ENCODE results near the gene AKAP4.
A peak's percentile ranks its signal among the peaks of the same experiment; 100 is the strongest.

The AKAP4 gene, protein sequence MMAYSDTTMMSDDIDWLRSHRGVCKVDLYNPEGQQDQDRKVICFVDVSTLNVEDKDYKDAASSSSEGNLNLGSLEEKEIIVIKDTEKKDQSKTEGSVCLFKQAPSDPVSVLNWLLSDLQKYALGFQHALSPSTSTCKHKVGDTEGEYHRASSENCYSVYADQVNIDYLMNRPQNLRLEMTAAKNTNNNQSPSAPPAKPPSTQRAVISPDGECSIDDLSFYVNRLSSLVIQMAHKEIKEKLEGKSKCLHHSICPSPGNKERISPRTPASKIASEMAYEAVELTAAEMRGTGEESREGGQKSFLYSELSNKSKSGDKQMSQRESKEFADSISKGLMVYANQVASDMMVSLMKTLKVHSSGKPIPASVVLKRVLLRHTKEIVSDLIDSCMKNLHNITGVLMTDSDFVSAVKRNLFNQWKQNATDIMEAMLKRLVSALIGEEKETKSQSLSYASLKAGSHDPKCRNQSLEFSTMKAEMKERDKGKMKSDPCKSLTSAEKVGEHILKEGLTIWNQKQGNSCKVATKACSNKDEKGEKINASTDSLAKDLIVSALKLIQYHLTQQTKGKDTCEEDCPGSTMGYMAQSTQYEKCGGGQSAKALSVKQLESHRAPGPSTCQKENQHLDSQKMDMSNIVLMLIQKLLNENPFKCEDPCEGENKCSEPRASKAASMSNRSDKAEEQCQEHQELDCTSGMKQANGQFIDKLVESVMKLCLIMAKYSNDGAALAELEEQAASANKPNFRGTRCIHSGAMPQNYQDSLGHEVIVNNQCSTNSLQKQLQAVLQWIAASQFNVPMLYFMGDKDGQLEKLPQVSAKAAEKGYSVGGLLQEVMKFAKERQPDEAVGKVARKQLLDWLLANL

DNA sequence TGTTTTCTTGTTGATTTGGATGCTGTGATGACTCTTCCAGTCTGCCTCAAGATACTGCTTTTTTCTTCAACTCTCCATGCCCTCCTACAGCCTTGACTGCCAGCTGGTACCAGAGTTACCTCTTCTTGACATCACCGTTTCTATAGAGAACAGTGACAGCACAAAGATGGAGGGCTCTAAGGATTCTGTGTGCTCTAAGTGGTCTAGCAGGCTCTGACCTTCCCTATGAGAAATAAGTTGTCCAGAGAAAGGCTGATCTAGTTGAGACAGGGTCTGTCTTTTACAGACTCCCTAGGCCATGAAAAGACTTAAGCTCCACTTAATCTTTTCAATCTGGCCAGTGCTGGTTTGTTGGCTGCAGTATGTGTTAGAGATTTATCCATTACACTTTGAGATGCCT is at the start of gene AKAP4:
Gene AKAP4, minus strand, starts transcription at position 101 of the 400 bp plus-strand sequence. CDS start 118 bp downstream, outside the sequence.
- no peak within 1 kb of the TSS for H3K4me3 ChIP-seq (ENCODE audit: low read depth in 1 of 2, low read length in 2 of 2)
- H3K27ac ChIP-seq (ENCODE audit: low read depth, low read length) = no peak within 1 kb of the TSS

DNA sequence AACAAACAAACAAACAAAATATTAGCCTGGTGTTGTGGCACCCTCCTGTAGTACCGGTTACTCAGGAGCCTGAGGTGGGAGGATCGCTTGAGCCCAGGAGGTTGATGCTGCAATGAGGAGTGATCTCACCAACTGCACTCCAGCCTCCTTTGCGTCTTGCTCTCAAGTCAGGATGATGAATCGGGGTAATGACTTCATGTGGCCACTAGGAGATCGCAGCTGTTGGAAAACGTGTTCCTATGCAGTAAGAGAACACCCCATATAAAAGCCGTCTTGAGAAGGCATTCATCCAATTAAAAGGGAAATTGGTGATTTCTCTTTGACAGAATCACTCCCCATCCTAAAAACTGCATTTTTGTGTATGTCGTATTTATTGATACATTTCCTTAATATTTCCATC is 10.7 kb upstream of the AKAP4 start:
- Histone ChIP-seq H3K4me1 (ENCODE audit: control insufficient read depth in 1 of 2, insufficient read depth in 2 of 2, low read length in 2 of 2) (no peaks in the 10 kb centered on the region), H3K9ac (ENCODE audit: low read depth in 1 of 2, low read length in 2 of 2) (no peak overlapping the region), H3K36me3 (ENCODE audit: control insufficient read depth in 1 of 2, insufficient read depth in 2 of 2, low read length in 2 of 2) (no peaks in the 10 kb centered on the region), H3K9me3 (ENCODE audit: control insufficient read depth in 1 of 2, low read length in 2 of 2) (no peaks in the 10 kb centered on the region), H3K4me3 (ENCODE audit: low read depth in 1 of 2, low read length in 2 of 2) (no peak overlapping the region), H3K27ac (ENCODE audit: low read depth, low read length) (no peak overlapping the region), H3K27me3 (ENCODE audit: control insufficient read depth in 1 of 2, insufficient read depth in 2 of 2, low read length in 2 of 2) (no peaks in the 10 kb centered on the region)

More for the DNA sequence above, at the start of gene AKAP4:
- Histone ChIP-seq H3K27me3 (ENCODE audit: control insufficient read depth in 1 of 2, insufficient read depth in 2 of 2, low read length in 2 of 2) (no peaks in the 10 kb centered on the region), H3K4me1 (ENCODE audit: control insufficient read depth in 1 of 2, insufficient read depth in 2 of 2, low read length in 2 of 2) (peaks cover 0 to 4% of the 10 kb centered on the region in 2 donors), H3K9me3 (ENCODE audit: control insufficient read depth in 1 of 2, low read length in 2 of 2) (no peaks in the 10 kb centered on the region), H3K9ac (ENCODE audit: low read depth in 1 of 2, low read length in 2 of 2) (no peak within 1 kb of the TSS), H3K36me3 (ENCODE audit: control insufficient read depth in 1 of 2, insufficient read depth in 2 of 2, low read length in 2 of 2) (no peaks in the 10 kb centered on the region)

DNA sequence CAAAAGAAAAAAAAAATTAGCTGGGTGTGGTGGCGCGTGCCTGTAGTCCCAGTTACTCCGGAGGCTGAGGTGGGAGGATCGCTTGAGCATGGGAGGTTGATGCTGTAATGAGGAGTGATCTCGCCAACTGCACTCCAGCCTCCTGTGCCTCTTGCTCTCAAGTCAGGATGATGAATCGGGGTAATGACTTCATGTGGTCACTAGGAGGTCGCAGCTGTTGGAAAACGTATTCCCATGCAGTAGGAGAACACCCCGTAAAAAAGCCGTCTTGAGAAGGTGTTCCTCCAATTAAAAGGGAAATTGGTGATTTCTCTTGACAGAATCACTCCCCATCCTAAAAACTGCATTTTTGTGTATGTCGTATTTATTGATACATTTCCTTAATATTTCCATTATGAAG is 5.9 kb upstream of the AKAP4 start:
- no peaks in the 10 kb centered on the region for H3K27me3 ChIP-seq (ENCODE audit: control insufficient read depth in 1 of 2, insufficient read depth in 2 of 2, low read length in 2 of 2)
- no peak overlapping the region for H3K27ac ChIP-seq (ENCODE audit: low read depth, low read length)
- no peaks in the 10 kb centered on the region for H3K36me3 ChIP-seq (ENCODE audit: control insufficient read depth in 1 of 2, insufficient read depth in 2 of 2, low read length in 2 of 2)

DNA sequence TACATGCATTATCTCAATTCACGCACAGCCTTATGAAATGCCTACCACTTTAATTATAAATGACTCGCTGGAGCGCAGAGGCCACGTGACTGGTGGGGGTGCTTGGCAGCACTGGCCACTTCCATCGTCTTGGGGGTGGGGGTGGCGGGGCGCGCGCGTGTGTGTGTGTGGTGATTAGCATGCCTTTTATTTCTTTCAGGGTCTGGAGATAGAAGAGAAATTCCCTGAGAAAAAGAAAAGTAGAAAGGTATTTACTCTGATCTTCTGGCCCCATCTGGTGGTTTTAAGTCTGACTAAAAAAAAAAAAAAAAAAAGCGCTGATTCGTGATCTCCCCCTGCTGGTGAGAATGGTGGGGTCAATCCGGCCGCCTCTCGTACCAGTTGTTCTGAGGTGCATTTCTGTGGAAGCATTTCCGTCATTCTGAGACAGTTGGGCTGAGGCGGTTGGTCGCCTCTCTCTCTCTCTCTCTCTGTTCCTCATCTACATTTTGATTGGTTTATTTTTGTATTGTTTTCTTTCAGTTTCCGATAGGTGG is 3.6 kb upstream of the AKAP4 start, which contains the start of gene CCNB3:
Gene CCNB3, plus strand, starts transcription at position 402 of the 536 bp plus-strand sequence. CDS start 80,399 bp downstream, outside the sequence.
- Histone ChIP-seq H3K4me3 (ENCODE audit: low read depth in 1 of 2, low read length in 2 of 2) (peak within 1 kb of the TSS; percentile 36 to 52), H3K27me3 (ENCODE audit: control insufficient read depth in 1 of 2, insufficient read depth in 2 of 2, low read length in 2 of 2) (no peaks in the 10 kb centered on the region), H3K9me3 (ENCODE audit: control insufficient read depth in 1 of 2, low read length in 2 of 2) (no peaks in the 10 kb centered on the region), H3K9ac (ENCODE audit: low read depth in 1 of 2, low read length in 2 of 2) (no peak within 1 kb of the TSS), H3K4me1 (ENCODE audit: control insufficient read depth in 1 of 2, insufficient read depth in 2 of 2, low read length in 2 of 2) (peaks cover 0 to 4% of the 10 kb centered on the region in 2 donors), H3K36me3 (ENCODE audit: control insufficient read depth in 1 of 2, insufficient read depth in 2 of 2, low read length in 2 of 2) (no peaks in the 10 kb centered on the region), H3K27ac (ENCODE audit: low read depth, low read length) (no peak within 1 kb of the TSS)

More for the DNA sequence above, 5.9 kb upstream of the AKAP4 start:
- Histone ChIP-seq H3K9ac (ENCODE audit: low read depth in 1 of 2, low read length in 2 of 2) (no peak overlapping the region), H3K9me3 (ENCODE audit: control insufficient read depth in 1 of 2, low read length in 2 of 2) (no peaks in the 10 kb centered on the region), H3K4me3 (ENCODE audit: low read depth in 1 of 2, low read length in 2 of 2) (no peak overlapping the region), H3K4me1 (ENCODE audit: control insufficient read depth in 1 of 2, insufficient read depth in 2 of 2, low read length in 2 of 2) (peaks cover 0 to 4% of the 10 kb centered on the region in 2 donors)

DNA sequence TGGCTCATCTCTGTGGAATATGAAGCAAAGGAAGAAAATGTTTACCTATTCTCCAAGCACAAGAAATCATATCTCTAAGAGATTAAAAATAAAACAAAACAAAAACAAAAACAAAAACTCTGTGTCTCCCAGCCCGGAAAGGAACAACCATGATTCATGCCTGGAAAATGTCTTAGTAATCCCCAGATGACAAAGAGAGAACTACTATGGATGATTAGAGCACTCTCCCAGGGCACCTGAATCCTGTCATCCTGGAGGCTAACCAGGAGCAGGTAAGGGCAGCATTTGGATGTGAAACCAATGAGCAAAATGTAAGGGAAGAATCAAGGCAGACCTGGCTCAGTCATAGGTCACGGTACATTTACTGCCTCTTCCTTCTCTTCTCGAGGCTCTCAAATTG is 1.7 kb upstream of the AKAP4 start:
- H3K27ac ChIP-seq (ENCODE audit: low read depth, low read length) = no peak overlapping the region

DNA sequence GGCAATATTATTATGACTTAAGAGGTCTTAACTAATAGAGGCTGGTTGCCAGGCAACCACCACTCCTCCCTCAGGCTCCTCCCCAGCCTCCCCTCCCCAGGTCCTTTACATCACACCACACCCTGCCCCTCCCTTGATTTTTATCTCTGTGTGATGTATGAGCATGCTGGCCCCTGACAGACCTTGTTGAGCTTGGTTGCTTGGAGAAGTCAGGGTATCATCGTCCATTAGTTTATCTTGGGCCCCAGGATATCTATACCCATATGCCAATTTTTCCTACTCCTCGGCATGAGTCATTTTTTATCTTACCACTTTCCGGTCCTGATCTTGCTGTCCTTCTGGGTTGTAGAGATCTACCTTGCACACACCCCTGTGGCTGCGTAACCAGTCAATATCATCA is 2.5 kb downstream of the AKAP4 start:
- Histone ChIP-seq H3K36me3 (ENCODE audit: control insufficient read depth in 1 of 2, insufficient read depth in 2 of 2, low read length in 2 of 2) (no peaks in the 10 kb centered on the region), H3K27me3 (ENCODE audit: control insufficient read depth in 1 of 2, insufficient read depth in 2 of 2, low read length in 2 of 2) (no peaks in the 10 kb centered on the region), H3K4me1 (ENCODE audit: control insufficient read depth in 1 of 2, insufficient read depth in 2 of 2, low read length in 2 of 2) (no peaks in the 10 kb centered on the region), H3K4me3 (ENCODE audit: low read depth in 1 of 2, low read length in 2 of 2) (no peak overlapping the region), H3K27ac (ENCODE audit: low read depth, low read length) (no peak overlapping the region), H3K9me3 (ENCODE audit: control insufficient read depth in 1 of 2, low read length in 2 of 2) (no peaks in the 10 kb centered on the region), H3K9ac (ENCODE audit: low read depth in 1 of 2, low read length in 2 of 2) (no peak overlapping the region)

More for the DNA sequence above, 1.7 kb upstream of the AKAP4 start:
- Histone ChIP-seq H3K9ac (ENCODE audit: low read depth in 1 of 2, low read length in 2 of 2) (no peak overlapping the region), H3K27me3 (ENCODE audit: control insufficient read depth in 1 of 2, insufficient read depth in 2 of 2, low read length in 2 of 2) (no peaks in the 10 kb centered on the region), H3K9me3 (ENCODE audit: control insufficient read depth in 1 of 2, low read length in 2 of 2) (no peaks in the 10 kb centered on the region), H3K4me3 (ENCODE audit: low read depth in 1 of 2, low read length in 2 of 2) (no peak overlapping the region), H3K36me3 (ENCODE audit: control insufficient read depth in 1 of 2, insufficient read depth in 2 of 2, low read length in 2 of 2) (no peaks in the 10 kb centered on the region), H3K4me1 (ENCODE audit: control insufficient read depth in 1 of 2, insufficient read depth in 2 of 2, low read length in 2 of 2) (peaks cover 0 to 4% of the 10 kb centered on the region in 2 donors)

DNA sequence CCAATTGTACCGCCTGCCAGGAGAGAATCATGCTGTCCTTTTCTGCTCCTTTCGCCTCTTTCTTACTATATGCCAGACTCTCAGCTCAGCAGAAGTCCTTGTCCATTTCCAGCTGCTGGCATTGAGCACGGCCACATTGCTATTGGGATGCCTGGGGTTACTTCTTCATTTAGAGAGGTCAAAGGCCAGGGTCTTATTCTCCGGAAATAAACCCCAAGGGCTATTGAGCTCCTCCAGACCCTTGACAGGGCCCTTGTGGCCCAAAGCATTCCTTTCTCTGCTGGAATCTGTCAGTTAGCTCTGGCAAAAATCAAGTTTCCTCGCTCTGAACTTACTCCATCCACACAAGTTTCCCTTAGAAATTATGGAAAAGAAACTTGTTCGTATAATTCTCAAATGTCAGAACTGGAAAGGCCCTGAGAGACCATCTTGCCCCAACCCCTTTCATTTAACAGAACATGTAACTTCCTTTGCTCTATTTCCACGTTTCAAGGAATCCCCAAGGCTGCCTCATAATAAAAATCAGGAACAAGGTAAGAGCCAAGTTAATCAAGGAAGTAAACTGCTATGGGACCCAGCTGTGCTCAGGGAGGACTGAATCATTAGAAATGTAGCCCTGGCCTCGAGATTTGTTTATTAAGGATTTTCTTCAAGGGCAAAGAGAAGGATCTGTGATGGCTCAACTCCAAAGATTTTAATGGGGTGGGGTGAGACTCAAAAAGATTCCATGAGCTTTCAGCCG is 11.8 kb downstream of the AKAP4 start:
- H3K27me3 ChIP-seq (ENCODE audit: control insufficient read depth in 1 of 2, insufficient read depth in 2 of 2, low read length in 2 of 2) = no peaks in the 10 kb centered on the region
- no peak overlapping the region for H3K27ac ChIP-seq (ENCODE audit: low read depth, low read length)

DNA sequence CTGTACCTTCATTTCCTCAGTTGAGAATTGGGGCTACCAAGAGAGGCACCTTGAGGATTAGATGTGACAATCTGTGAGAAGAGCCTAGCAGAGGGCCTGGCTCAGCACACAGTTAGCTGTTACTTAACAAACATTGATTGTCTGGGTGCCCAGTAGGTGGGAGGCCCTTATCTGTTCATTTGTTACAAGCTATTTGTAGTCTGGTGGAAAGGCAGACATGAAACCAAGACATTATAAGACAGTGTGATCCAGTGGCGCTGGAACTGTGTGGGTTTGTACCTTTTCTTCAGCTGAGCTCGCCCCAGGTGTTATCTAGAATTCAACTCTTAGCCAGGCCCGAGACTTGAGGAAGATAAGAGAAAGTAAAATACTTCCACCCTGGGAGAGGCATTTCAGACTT is 16.9 kb downstream of the AKAP4 start:
- H3K27ac ChIP-seq (ENCODE audit: low read depth, low read length) = no peak overlapping the region
- H3K4me3 ChIP-seq (ENCODE audit: low read depth in 1 of 2, low read length in 2 of 2) = no peak overlapping the region
- H3K27me3 ChIP-seq (ENCODE audit: control insufficient read depth in 1 of 2, insufficient read depth in 2 of 2, low read length in 2 of 2) = no peaks in the 10 kb centered on the region
- H3K4me1 ChIP-seq (ENCODE audit: control insufficient read depth in 1 of 2, insufficient read depth in 2 of 2, low read length in 2 of 2) = peaks cover 0 to 7% of the 10 kb centered on the region in 2 donors
- no peak overlapping the region for H3K9ac ChIP-seq (ENCODE audit: low read depth in 1 of 2, low read length in 2 of 2)
- no peaks in the 10 kb centered on the region for H3K36me3 ChIP-seq (ENCODE audit: control insufficient read depth in 1 of 2, insufficient read depth in 2 of 2, low read length in 2 of 2)
- H3K9me3 ChIP-seq (ENCODE audit: control insufficient read depth in 1 of 2, low read length in 2 of 2) = no peaks in the 10 kb centered on the region

More for the DNA sequence above, 11.8 kb downstream of the AKAP4 start:
- peaks cover 0 to 8% of the 10 kb centered on the region in 2 donors for H3K4me1 ChIP-seq (ENCODE audit: control insufficient read depth in 1 of 2, insufficient read depth in 2 of 2, low read length in 2 of 2)
- no peaks in the 10 kb centered on the region for H3K36me3 ChIP-seq (ENCODE audit: control insufficient read depth in 1 of 2, insufficient read depth in 2 of 2, low read length in 2 of 2)
- H3K4me3 ChIP-seq (ENCODE audit: low read depth in 1 of 2, low read length in 2 of 2) = no peak overlapping the region
- H3K9me3 ChIP-seq (ENCODE audit: control insufficient read depth in 1 of 2, low read length in 2 of 2) = no peaks in the 10 kb centered on the region
- no peak overlapping the region for H3K9ac ChIP-seq (ENCODE audit: low read depth in 1 of 2, low read length in 2 of 2)

DNA sequence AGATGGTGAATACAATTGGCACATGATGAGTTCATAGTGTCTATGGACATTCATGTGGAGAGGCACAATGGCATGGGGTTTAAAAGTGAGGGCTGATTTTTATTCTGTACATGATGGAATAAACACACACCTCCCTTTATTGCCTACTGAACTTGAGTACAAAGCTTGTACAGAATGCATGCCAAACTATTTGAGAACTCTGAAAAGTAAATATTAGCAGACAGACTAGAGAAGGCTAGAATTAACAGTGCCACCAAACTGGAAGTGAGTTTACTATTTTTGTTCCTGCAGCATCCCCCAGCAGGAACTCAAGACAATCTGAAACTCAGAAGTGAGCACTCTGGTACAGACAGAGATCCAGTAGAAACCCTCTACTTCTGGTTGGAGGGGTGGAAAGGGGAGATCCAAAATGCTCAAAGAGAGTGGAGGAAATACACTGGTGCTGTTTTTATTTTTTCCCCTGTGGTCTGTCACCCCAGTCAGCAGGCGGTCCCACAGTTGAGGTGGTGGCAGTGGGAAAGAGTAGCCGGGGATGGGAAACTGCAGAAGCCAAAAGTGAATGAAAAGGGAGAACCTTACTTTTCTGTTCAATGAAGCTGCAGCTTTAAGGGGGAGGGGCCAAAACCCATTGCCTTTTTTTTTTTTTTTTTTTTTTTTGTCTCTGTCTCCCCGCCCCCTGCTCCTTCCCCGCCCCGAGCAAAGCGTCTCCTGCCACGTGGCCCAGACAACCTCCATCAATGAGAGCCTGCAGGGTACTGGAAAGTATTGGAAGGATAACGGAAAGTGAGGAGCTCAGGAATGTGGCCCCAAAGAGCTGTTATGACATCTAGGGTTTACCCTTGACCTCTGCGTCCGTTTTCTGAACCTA is 20.5 kb downstream of the AKAP4 start:
- Histone ChIP-seq H3K36me3 (ENCODE audit: control insufficient read depth in 1 of 2, insufficient read depth in 2 of 2, low read length in 2 of 2) (no peaks in the 10 kb centered on the region), H3K9me3 (ENCODE audit: control insufficient read depth in 1 of 2, low read length in 2 of 2) (no peaks in the 10 kb centered on the region), H3K27ac (ENCODE audit: low read depth, low read length) (no peak overlapping the region), H3K4me3 (ENCODE audit: low read depth in 1 of 2, low read length in 2 of 2) (no peak overlapping the region), H3K9ac (ENCODE audit: low read depth in 1 of 2, low read length in 2 of 2) (no peak overlapping the region), H3K4me1 (ENCODE audit: control insufficient read depth in 1 of 2, insufficient read depth in 2 of 2, low read length in 2 of 2) (peaks cover 0 to 6% of the 10 kb centered on the region in 2 donors), H3K27me3 (ENCODE audit: control insufficient read depth in 1 of 2, insufficient read depth in 2 of 2, low read length in 2 of 2) (no peaks in the 10 kb centered on the region)
